AG04450 (cell line): ENCODE measurements around the gene SPEF1. TPM values are rescaled to one million over a fixed set of nuclear protein-coding genes. Genes with fewer than 3 reads are reported as not detected.
A peak's percentile ranks its signal among the peaks of the same experiment; 100 is the strongest.

Experiments used
- CTCF ChIA-PET: fragments of 300-600, 350-600 bp; formaldehyde crosslinking; extraction: SDS; loops from one replicate; lab custom pipeline; 2022; ENCODE audit warnings: antibody characterized with exemption, inconsistent platforms; lab: Charles Lee
- POLR2A ChIA-PET: fragments of 350-600 bp; formaldehyde crosslinking; extraction: SDS; loops from one replicate; lab custom pipeline; 2021; ENCODE audit warnings: antibody characterized with exemption, inconsistent platforms; lab: Yijun Ruan, JAX
- DNase-seq: peaks from one replicate; pipeline ENCODE4 v3.0.0-alpha.2; 2011; ENCODE audit warnings: low read depth, low spot score
- H3K27ac ChIP-seq: one replicate; pipeline ENCODE4 v1.5.1; 2012; ENCODE audit warnings: low read depth, low read length, control low read depth
- H3K27me3 ChIP-seq: one replicate; pipeline ENCODE4 v1.6.0; 2012; ENCODE audit warnings: low read length; ENCODE audit not compliant: control insufficient read depth, insufficient read depth
- H3K4me3 ChIP-seq: 2 replicates; pipeline ENCODE4 v1.5.1; 2011; ENCODE audit warnings: mild to moderate bottlenecking, low read depth, low read length, control low read depth
- H3K9me3 ChIP-seq: 2 replicates; pipeline ENCODE4 v1.5.1; 2012; ENCODE audit warnings: low read length; ENCODE audit not compliant: control insufficient read depth, insufficient read depth
- CTCF ChIP-seq: IDR thresholded peaks from 2 replicates; pipeline ENCODE4 v1.5.1; 2011; ENCODE audit warnings: low read depth, low read length, control low read depth, inconsistent platforms
- polyA plus RNA-seq: library from polyadenylated mRNA; depleted of rRNA; stranded (reverse); fragments of >200 nt; gene quantifications from 2 replicates; pipeline ENCODE4 v1.2.3, GENCODE V29; 2011

Gene SPEF1
- polyA plus RNA-seq, 1 experiment = 0.12 TPM

DNA sequence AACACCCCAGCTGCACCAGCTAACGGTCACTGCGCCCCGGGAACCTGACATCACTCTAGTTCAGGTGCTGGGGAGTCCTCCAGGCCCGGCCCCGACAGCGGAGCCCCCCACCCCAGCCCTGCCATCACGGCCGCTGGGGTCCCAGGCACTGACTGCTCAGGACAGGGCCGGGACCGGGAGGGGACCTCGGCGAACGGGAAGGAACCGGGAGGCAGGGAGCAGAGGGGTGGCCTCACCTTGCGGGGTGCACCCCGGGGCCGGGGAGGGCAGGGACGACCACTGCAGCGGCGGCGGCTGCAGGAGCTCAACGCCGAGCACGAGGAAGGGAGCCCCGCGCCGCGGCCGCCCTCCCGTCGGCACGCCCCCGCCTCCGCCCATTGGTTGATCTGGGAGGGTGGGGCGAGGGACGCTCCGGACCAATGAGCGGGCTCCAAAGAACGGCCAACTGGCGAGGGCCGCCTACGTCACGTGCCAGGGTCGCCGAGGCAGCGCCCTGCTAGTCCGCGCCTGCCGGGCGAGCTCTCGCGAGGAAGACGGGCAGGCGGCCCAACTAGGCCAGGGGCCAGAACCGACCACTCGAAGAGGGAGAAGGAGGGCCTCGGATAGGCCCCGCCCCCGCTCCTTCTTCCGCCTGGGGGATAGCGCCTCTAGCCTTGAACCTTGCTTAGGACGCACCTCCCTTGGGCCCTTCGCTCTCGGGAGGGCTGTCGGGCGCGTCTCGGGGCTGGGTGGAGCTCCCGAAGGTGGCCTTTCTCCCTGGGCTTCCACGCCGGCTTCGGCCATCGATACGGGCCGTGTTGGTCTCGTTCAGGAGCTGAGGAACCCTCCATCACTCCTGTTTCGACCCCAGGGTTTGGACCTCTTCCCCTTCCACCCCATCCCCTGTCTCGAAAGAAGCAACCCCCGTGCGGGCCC is 13.6 kb downstream of the SPEF1 start, which contains the start of gene ADISSP:
ADISSP (minus strand) TSS at position 327 of the 915 bp plus-strand sequence. CDS start 7,653 bp downstream, outside the sequence.
- POLR2A ChIA-PET = interaction anchor here (0.6 to 2.3 kb wide), 12 partner anchors 10 to 318 kb away, joined by 3 to 14 read pairs (median 4); partner anchors contain the start of genes ADAM33, AP5S1, CENPB and SPEF1
- no peaks in the 10 kb centered on the region for H3K9me3 ChIP-seq
- peak within 1 kb of the TSS; percentile 90 for H3K27ac ChIP-seq
- peak; percentile 95 for DNase-seq
- no peaks in the 10 kb centered on the region for H3K27me3 ChIP-seq
- CTCF ChIA-PET = interaction anchor here (1.2 to 2.1 kb wide), 4 partner anchors 10 to 51 kb away, joined by 4 to 18 read pairs (median 10); partner anchors contain the start of gene SPEF1
- peak within 1 kb of the TSS; percentile 84 for H3K4me3 ChIP-seq
- TF ChIP-seq CTCF = peak; percentile 28; the same call in 1 of the 2 replicates

DNA sequence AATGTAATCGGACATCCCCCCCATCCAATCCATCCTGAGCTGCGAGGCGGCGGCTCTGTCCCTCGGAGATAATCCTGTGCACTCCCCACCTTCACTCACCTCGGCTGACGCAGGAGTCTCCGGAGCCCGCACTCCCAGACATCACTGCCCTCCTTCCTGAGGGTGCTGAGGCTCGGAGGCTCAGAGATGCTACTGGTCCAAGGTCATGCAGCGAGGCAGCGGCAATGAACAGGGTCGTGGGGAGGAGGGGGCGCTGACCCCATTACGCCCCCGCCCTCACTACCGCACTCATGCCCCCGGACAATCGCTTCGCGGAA is 14.2 kb downstream of the SPEF1 start:
- DNase-seq = no peak
- Histone ChIP-seq H3K27me3 (no peaks in the 10 kb centered on the region), H3K27ac (no peak overlapping the region), H3K9me3 (no peaks in the 10 kb centered on the region), H3K4me3 (peak overlapping the region; percentile 77)
- ChIA-PET CTCF (interaction anchor here (1.2 to 2.1 kb wide), 4 partner anchors 11 to 52 kb away, joined by 4 to 18 read pairs (median 10); partner anchors contain the start of gene SPEF1), POLR2A (interaction anchor here (0.6 to 2.3 kb wide), 5 partner anchors 11 to 85 kb away, joined by 3 to 14 read pairs (median 7); partner anchors contain the start of genes ADAM33 and AP5S1)
- TF ChIP-seq CTCF = no peak

GRCh38 chr20:3766422-3767109 is 14.7 kb downstream of the SPEF1 start:
- no peak for TF ChIP-seq CTCF
- Histone ChIP-seq H3K27me3 (no peaks in the 10 kb centered on the region), H3K9me3 (no peaks in the 10 kb centered on the region), H3K27ac (no peak overlapping the region), H3K4me3 (peak overlapping the region; percentile 77)
- POLR2A ChIA-PET = interaction anchor here (0.9 kb wide), 1 partner anchor 12 kb away, joined by 3 read pairs; no protein-coding TSS in a partner anchor
- CTCF ChIA-PET = no interaction called here
- no peak for DNase-seq

- POLR2A ChIA-PET = no interaction called here
Observed at GRCh38 chr20:3765171-3765882, 15.9 kb downstream of the SPEF1 start.

More at GRCh38 chr20:3765171-3765882, 15.9 kb downstream of the SPEF1 start:
- no peak for DNase-seq
- Histone ChIP-seq H3K27me3 (no peaks in the 10 kb centered on the region), H3K27ac (no peak overlapping the region), H3K4me3 (no peak overlapping the region), H3K9me3 (no peaks in the 10 kb centered on the region)
- CTCF ChIA-PET = interaction anchor here (1.1 to 1.6 kb wide), 2 partner anchors 43 to 49 kb away, joined by 3 to 4 read pairs; no protein-coding TSS in a partner anchor
- TF ChIP-seq CTCF = no peak
